Astrocyte (in vitro differentiated cells and primary cell): Measurements from ENCODE around the gene RALGAPB. TPM values are rescaled to one million over a fixed set of nuclear protein-coding genes. Genes with fewer than 3 reads are reported as not detected.

Experiments
- DNase-seq: peaks from one replicate; pipeline ENCODE4 v3.0.0-alpha.2; 2010; ENCODE audit warnings: low read depth
- FAIRE-seq: peaks from 2 replicates; lab custom pipeline; 2011; peaks lifted over from hg19 to GRCh38; lab: Jason Lieb, UNC
- H2AFZ ChIP-seq: 2 replicates; pipeline ENCODE4 v1.6.0; 2012; ENCODE audit warnings: low read depth, low read length, inconsistent platforms
- H3K27ac ChIP-seq: 2 replicates; pipeline ENCODE4 v1.5.1; 2011; ENCODE audit warnings: low read depth, low read length, inconsistent platforms
- H3K27me3 ChIP-seq: 2 replicates; pipeline ENCODE4 v1.6.0; 2011; ENCODE audit warnings: low read length, inconsistent platforms; ENCODE audit not compliant: insufficient read depth
- H3K36me3 ChIP-seq: 2 replicates; pipeline ENCODE4 v1.5.1; 2011; ENCODE audit warnings: low read length, inconsistent platforms; ENCODE audit not compliant: insufficient read depth
- H3K4me1 ChIP-seq: 2 replicates; pipeline ENCODE4 v1.5.1; 2011; ENCODE audit warnings: low read length, inconsistent platforms; ENCODE audit not compliant: insufficient read depth
- H3K4me2 ChIP-seq: 2 replicates; pipeline ENCODE4 v1.6.0; 2012; ENCODE audit warnings: low read length, inconsistent platforms
- H3K4me3 ChIP-seq: 2 replicates; pipeline ENCODE4 v1.5.1; 2011; ENCODE audit warnings: low read depth, mild to moderate bottlenecking, low read length, inconsistent platforms; ENCODE audit not compliant: insufficient read depth
- H3K79me2 ChIP-seq: 2 replicates; pipeline ENCODE4 v1.6.0; 2012; ENCODE audit warnings: mild to moderate bottlenecking, low read length, inconsistent platforms; ENCODE audit not compliant: insufficient read depth
- H3K9ac ChIP-seq: 2 replicates; pipeline ENCODE4 v1.6.0; 2012; ENCODE audit warnings: mild to moderate bottlenecking, low read length, inconsistent platforms
- H3K9me3 ChIP-seq: 2 replicates; pipeline ENCODE4 v1.5.1; 2012; ENCODE audit warnings: low read depth, mild to moderate bottlenecking, low read length, inconsistent platforms; ENCODE audit not compliant: insufficient read depth
- H4K20me1 ChIP-seq: 2 replicates; pipeline ENCODE4 v1.6.0; 2012; ENCODE audit warnings: low read length, inconsistent platforms; ENCODE audit not compliant: insufficient read depth
- H3K27ac Mint-ChIP-seq: one replicate; pipeline ENCODE4 v1.8.0; 2021; ENCODE audit warnings: mild to moderate bottlenecking, mixed read lengths; ENCODE audit not compliant: unreplicated experiment
- H3K27me3 Mint-ChIP-seq: one replicate; pipeline ENCODE4 v1.8.0; 2021; ENCODE audit warnings: low read depth, mixed read lengths; ENCODE audit not compliant: unreplicated experiment
- H3K36me3 Mint-ChIP-seq: one replicate; pipeline ENCODE4 v1.8.0; 2021; ENCODE audit warnings: low read depth, mixed read lengths; ENCODE audit not compliant: unreplicated experiment
- H3K4me1 Mint-ChIP-seq: one replicate; pipeline ENCODE4 v1.8.0; 2021; ENCODE audit warnings: low read depth, mixed read lengths; ENCODE audit not compliant: unreplicated experiment
- H3K4me3 Mint-ChIP-seq: one replicate; pipeline ENCODE4 v1.8.0; 2021; ENCODE audit warnings: mild to moderate bottlenecking, moderate library complexity, mixed read lengths; ENCODE audit not compliant: unreplicated experiment
- H3K9me3 Mint-ChIP-seq: one replicate; pipeline ENCODE4 v1.8.0; 2021; ENCODE audit warnings: mild to moderate bottlenecking, mixed read lengths; ENCODE audit not compliant: unreplicated experiment
- EZH2 ChIP-seq: IDR thresholded peaks from 2 replicates; pipeline ENCODE4 v1.6.1; 2012; ENCODE audit warnings: mild to moderate bottlenecking, low read length, inconsistent platforms; ENCODE audit not compliant: insufficient read depth
- total RNA-seq: library from RNA; stranded (reverse); gene quantifications from 2 replicates; pipeline ENCODE4 v1.2.1, GENCODE V29; 2021
- TF ChIP-seq, protein P1 (sequence below): IDR thresholded peaks from 2 replicates; pipeline ENCODE4 v1.5.1; 2011; ENCODE audit warnings: low read depth, mild to moderate bottlenecking, inconsistent platforms, low read length, moderate library complexity; ENCODE audit not compliant: insufficient read depth

Gene RALGAPB
- total RNA-seq, 1 donor from 2014 or later = 40.2 TPM

DNA sequence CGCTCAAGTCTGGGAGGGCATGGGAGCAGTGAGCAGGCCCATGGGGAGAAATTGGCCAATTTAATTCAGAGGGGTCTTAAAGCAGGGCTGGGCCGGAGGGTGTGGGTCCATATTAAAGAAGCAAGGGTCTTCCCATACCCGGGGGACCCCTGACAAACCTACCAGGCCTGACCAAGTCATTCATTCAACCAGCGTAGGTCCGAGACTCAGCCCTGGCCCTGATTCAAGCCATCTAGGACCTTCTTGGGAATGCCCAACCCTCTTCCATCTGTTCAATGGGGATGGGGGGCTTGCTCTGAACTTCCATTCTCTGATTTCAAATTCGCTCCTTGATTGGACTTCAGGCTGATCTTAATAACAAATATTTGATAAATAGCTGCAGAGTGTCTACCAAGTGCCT lies 115.7 kb downstream of the RALGAPB start:
- Histone ChIP-seq H3K27me3 (peaks cover 7% of the 10 kb centered on the region), H2AFZ (no peak overlapping the region), H3K36me3 (no peaks in the 10 kb centered on the region), H3K4me2 (no peak overlapping the region), H3K9ac (no peak overlapping the region), H3K27ac (no peak overlapping the region), H3K79me2 (no peaks in the 10 kb centered on the region), H3K9me3 (no peaks in the 10 kb centered on the region), H4K20me1 (no peaks in the 10 kb centered on the region), H3K4me3 (no peak overlapping the region), H3K4me1 (no peaks in the 10 kb centered on the region)
- FAIRE-seq (no peak), DNase-seq (no peak)
- Mint-ChIP-seq H3K27ac (no peak overlapping the region), H3K4me1 (no peaks in the 10 kb centered on the region), H3K9me3 (no peaks in the 10 kb centered on the region), H3K27me3 (peaks cover 4% of the 10 kb centered on the region), H3K4me3 (no peak overlapping the region), H3K36me3 (no peaks in the 10 kb centered on the region)
- TF ChIP-seq, protein P1, sequence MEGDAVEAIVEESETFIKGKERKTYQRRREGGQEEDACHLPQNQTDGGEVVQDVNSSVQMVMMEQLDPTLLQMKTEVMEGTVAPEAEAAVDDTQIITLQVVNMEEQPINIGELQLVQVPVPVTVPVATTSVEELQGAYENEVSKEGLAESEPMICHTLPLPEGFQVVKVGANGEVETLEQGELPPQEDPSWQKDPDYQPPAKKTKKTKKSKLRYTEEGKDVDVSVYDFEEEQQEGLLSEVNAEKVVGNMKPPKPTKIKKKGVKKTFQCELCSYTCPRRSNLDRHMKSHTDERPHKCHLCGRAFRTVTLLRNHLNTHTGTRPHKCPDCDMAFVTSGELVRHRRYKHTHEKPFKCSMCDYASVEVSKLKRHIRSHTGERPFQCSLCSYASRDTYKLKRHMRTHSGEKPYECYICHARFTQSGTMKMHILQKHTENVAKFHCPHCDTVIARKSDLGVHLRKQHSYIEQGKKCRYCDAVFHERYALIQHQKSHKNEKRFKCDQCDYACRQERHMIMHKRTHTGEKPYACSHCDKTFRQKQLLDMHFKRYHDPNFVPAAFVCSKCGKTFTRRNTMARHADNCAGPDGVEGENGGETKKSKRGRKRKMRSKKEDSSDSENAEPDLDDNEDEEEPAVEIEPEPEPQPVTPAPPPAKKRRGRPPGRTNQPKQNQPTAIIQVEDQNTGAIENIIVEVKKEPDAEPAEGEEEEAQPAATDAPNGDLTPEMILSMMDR = no peak
- no peak for TF ChIP-seq EZH2

DNA sequence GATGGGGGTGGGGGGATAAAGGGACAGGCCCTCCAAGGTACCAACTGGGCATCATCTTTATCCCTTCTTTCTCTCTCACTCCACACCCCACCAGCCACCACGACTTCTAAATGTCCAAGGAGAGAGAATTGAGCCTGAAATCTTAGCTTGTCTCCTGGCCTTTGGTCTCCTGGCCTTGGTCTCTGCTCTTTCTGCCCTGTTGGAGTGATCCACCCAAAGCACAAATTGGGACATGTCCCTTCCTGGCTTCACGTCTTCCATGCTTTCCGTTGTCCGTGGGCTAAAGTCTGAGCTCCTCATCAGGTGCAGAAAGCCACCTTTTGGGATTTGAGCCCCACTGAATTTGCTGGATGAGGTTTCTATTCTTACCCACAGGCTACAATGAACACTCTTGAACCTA lies 116.7 kb downstream of the RALGAPB start:
- no peaks in the 10 kb centered on the region for H3K4me1 Mint-ChIP-seq

More for the DNA sequence above, 116.7 kb downstream of the RALGAPB start:
- FAIRE-seq (no peak), DNase-seq (no peak)
- TF ChIP-seq, protein P1 = no peak
- no peak for TF ChIP-seq EZH2
- Histone ChIP-seq H3K9ac (no peak overlapping the region), H3K79me2 (no peaks in the 10 kb centered on the region), H3K27me3 (peaks cover 3% of the 10 kb centered on the region), H3K27ac (no peak overlapping the region), H3K4me2 (no peak overlapping the region), H3K36me3 (no peaks in the 10 kb centered on the region), H4K20me1 (no peaks in the 10 kb centered on the region), H3K4me3 (no peak overlapping the region), H3K9me3 (no peaks in the 10 kb centered on the region), H2AFZ (no peak overlapping the region), H3K4me1 (no peaks in the 10 kb centered on the region)
- H3K27ac Mint-ChIP-seq = no peak overlapping the region
- H3K9me3 Mint-ChIP-seq = no peaks in the 10 kb centered on the region
- no peak overlapping the region for H3K4me3 Mint-ChIP-seq
- H3K36me3 Mint-ChIP-seq = no peaks in the 10 kb centered on the region
- peaks cover 1% of the 10 kb centered on the region for H3K27me3 Mint-ChIP-seq
